Occipital lobe (tissue), 3 donors: ENCODE data around the gene CWC25. TPM values are rescaled to one million over a fixed set of nuclear protein-coding genes. Genes with fewer than 3 reads are reported as not detected.
A peak's percentile ranks its signal among the peaks of the same experiment; 100 is the strongest.
"Not testable (repeated sequence)": the region's sequence is repeated elsewhere in the genome, so short reads cannot be mapped to it uniquely, and the experiment has no call there.

Experiments used
- DNase-seq: peaks from one replicate; lab custom pipeline; 2025; lab: John Stamatoyannopoulos, UW
- small RNA-seq: library from RNA; depleted of rRNA; stranded (forward); fragments of <200 nt; gene quantifications from one replicate; pipeline ENCODE3, GENCODE V24; 2014
- total RNA-seq: library from RNA; depleted of rRNA; stranded (reverse); fragments of >200 nt; gene quantifications from one replicate; pipeline ENCODE4 v1.2.3, GENCODE V29; 2014

Gene CWC25
- total RNA-seq, 1 donor from 2014 or later = 7.8 TPM

DNA sequence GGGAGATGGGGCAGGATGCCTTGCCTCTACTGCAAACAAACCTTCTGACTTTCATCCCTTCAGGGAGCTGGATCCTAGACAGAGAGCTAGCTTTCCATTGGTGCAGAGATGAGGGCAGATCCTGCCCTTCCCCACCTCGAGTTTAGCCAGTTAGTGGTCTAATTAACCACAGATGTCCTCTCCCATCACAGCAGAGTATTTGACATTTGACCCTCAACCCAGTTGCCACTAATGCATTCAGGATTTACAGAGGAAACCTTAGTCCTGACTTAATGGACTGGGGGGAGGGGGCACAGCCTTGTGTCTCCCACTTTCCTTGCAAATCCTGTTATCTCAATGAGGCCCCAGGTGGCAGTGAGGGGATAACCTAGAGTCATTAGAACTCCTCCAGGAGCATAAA lies 35.9 kb downstream of the CWC25 start:
- DNase-seq = no peak

- DNase-seq = not testable (repeated sequence)
Observed at GRCh38 chr17:38787999-38788398, 37.1 kb downstream of the CWC25 start.

DNA sequence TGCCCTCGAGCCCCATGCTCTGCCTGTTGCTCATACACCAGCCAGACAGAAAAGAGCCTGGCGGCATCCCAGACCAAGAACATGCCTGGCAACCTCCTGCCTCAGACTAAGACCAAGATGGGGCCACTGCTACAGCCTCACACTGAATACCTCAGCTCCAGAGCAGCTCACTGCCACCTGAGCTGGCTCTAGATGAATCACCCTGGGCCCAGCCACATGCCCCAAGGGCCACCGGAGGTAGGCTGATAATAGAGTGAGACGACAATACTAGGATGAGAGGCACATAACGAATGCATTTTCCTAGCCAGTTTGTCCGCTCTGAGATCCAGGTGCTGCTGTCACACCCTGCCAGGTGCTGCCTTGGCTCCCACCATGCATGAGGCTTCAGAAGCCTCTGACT lies 38.7 kb downstream of the CWC25 start:
- DNase-seq = no peak

- DNase-seq = no peak
Observed at GRCh38 chr17:38783227-38783626, 41.9 kb downstream of the CWC25 start.

GRCh38 chr17:38779965-38780752 lies 45.0 kb downstream of the CWC25 start:
- DNase-seq = no peak

GRCh38 chr17:38777641-38778250 lies 47.4 kb downstream of the CWC25 start:
- no peak for DNase-seq

GRCh38 chr17:38773258-38773657 lies 51.9 kb downstream of the CWC25 start:
- DNase-seq = no peak

DNA sequence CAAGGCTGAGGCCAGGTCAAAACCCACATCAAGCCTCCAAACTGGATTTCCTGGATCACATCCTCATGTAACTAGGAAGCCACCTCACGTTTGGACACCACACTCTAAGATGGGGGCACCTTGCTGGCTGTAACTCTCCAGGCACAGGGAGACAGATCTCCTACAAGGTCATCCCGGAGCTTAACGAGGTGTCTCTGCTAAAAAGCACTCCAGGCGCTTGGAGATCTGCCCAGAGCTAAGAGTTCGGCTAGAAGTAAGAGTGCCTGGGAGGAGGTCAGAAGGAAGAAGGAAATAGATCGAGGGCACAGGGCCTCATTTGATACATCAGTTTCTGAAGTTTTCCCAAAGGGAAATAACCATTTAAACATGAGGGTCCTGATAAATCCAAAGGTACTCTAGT lies 56.7 kb downstream of the CWC25 start:
- no peak for DNase-seq

- DNase-seq = no peak
Observed at GRCh38 chr17:38766341-38766740, 58.8 kb downstream of the CWC25 start.

- no peak for DNase-seq
Observed at GRCh38 chr17:38762231-38762630, 62.9 kb downstream of the CWC25 start.

DNA sequence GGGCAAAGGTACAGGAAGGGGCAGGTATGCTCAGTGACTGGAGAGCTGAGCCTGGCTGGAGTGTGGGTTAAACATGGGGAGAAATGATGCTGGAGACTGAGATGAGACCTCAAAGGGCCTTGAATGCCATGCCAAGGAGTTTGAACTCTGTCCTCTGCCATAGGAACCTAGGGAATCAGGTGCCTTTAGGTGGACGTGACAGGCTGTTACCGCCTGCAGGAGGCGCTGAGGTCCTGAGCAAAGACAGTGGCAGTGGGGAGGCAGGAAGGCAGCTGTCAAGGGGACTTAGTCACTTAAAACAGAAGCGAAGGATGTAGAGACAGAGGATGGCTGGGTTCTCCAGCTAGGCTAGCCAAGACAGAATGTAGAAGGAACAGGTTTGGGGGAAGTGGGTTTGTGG lies 63.5 kb downstream of the CWC25 start:
- no peak for DNase-seq

GRCh38 chr17:38753071-38753506 lies 72.0 kb downstream of the CWC25 start:
- no peak for DNase-seq

GRCh38 chr17:38752308-38753070 lies 72.6 kb downstream of the CWC25 start, which contains the start of gene PSMB3:
Gene PSMB3 (plus strand): TSS chr17:38752741. CDS start chr17:38752827, 86 bp downstream.
- DNase-seq = peak; percentile 99

DNA sequence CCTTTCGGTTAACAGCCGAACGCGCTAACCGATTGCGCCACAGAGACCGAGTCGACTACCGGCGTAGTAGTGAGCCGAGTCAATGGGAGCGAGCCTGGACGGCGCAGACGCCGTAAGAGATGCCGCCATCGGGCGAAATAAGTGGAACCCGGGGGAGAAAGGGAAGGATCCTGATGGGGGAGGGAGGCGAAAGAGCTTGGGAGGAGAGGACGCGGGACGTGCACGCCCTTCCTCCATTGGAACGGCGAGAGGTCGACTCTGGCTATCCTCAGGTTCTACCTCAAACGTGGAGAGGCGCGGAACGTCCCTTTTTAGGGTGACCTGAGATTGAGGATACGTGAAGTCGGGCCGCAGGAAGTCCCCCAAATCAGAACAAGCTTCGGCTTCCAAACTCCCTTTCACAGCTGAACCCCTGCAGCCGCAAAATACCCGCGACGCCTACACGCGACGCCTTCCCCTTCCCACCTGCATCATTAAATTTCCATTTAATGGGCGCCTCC lies 73.3 kb downstream of the CWC25 start:
- peak; percentile 54 for DNase-seq

GRCh38 chr17:38751144-38751807 lies 73.8 kb downstream of the CWC25 start:
- DNase-seq = no peak

Small RNA genes within 50 kb of the gene (small RNA-seq; reads per million reads assigned to genes)
- gene MIR4727 (not detected), gene RNU6-866P (not detected), gene SNORA21 (not detected), gene SNORA21B (not detected)

Other genes starting within 250 kb of the CWC25 start
- 24.5 TPM for gene SRCIN1, start 219.4 kb downstream of the CWC25 start, total RNA-seq
- gene EPOP, start 150.4 kb downstream of the CWC25 start, total RNA-seq = 1.6 TPM
- gene MLLT6, start 120.0 kb downstream of the CWC25 start, total RNA-seq = 18.4 TPM
- gene CISD3, start 95.0 kb downstream of the CWC25 start, total RNA-seq = 2.3 TPM
- 4.8 TPM for gene PCGF2, start 77.0 kb downstream of the CWC25 start, total RNA-seq
- 138 TPM for gene PSMB3, start 72.6 kb downstream of the CWC25 start, total RNA-seq
- 166 TPM for gene PIP4K2B, start 25.8 kb downstream of the CWC25 start, total RNA-seq
- gene RPL23, start 28.4 kb upstream of the CWC25 start, total RNA-seq = 1,678 TPM
- 49.4 TPM for gene LASP1, start 44.7 kb upstream of the CWC25 start, total RNA-seq
- gene FBXO47, start 142.1 kb upstream of the CWC25 start, total RNA-seq = not detected